ENCODE data around the gene NRCAM.

- TF ChIP-seq TCF7 (CRISPR knock-in tag; IDR thresholded peaks at IDR 0.05; ENCODE audit: low read depth) (no peak), CTCF (IDR thresholded peaks at IDR 0.05) (no peak), E2F4 (CRISPR knock-in tag; IDR thresholded peaks at IDR 0.05; ENCODE audit: borderline replicate concordance, low read depth) (no peak), E2F5 (CRISPR knock-in tag; IDR thresholded peaks at IDR 0.05) (no peak), ZNF138 (CRISPR knock-in tag; conservative IDR thresholded peaks at IDR 0.05) (no peak), ZNF263 (CRISPR knock-in tag; IDR thresholded peaks at IDR 0.05; ENCODE audit: low read depth) (no peak), ZNF396 (CRISPR knock-in tag; IDR thresholded peaks at IDR 0.05; ENCODE audit: borderline replicate concordance) (no peak), CREM (CRISPR knock-in tag; IDR thresholded peaks at IDR 0.05) (no peak), PRRX2 (CRISPR knock-in tag; IDR thresholded peaks at IDR 0.05) (no peak), ZNF317 (CRISPR knock-in tag; IDR thresholded peaks at IDR 0.05; ENCODE audit: borderline replicate concordance, low read depth) (no peak), GABPB1 (CRISPR knock-in tag; IDR thresholded peaks at IDR 0.05) (no peak), ATF2 (CRISPR knock-in tag; IDR thresholded peaks at IDR 0.05; ENCODE audit: borderline replicate concordance, low read depth) (no peak), NR2C2 (CRISPR knock-in tag; IDR thresholded peaks at IDR 0.05) (no peak), IRF2 (CRISPR knock-in tag; IDR thresholded peaks at IDR 0.05; ENCODE audit: borderline replicate concordance, low read depth) (no peak)
Observed at GRCh38 chr7:108307595-108307994, 148.6 kb downstream of the NRCAM start.
